ENCODE measurements around the gene ZSCAN22. TPM values are rescaled to one million over a fixed set of nuclear protein-coding genes. Genes with fewer than 3 reads are reported as not detected.

Gene ZSCAN22
- total and polyA plus RNA-seq, 2 of the 13 experiments (the other 11 are each of a cell fraction or from before 2014, with no cell fraction given) = 2.5 to 3.5 TPM

- ATAC-seq (peak; percentile 90), DNase-seq (ENCODE audit: low spot score) (peak; percentile 99), FAIRE-seq (peak; percentile 93)
- ChIA-PET POLR2A (interaction anchor here (0.5 to 3.7 kb wide), 8 partner anchors 18 to 198 kb away, joined by 3 to 33 read pairs (median 4); partner anchors contain the start of genes ZBTB45, ZNF274, ZNF497 and ZNF584), CTCF (ENCODE audit: low intra/inter-chr PET ratio, low total read pairs) (no interaction called here)
- TSS peak; percentile 81 for BruUV-seq (replicated peaks)
- H3K4me2 ChIP-seq (ENCODE audit: low read depth, low read length) = peak within 1 kb of the TSS; percentile 100
- in situ Hi-C loops (cut with HindIII; ENCODE audit: extremely low pct_ligation_motif_present, low pct_unique_long_range_greater_than_20kb) (no loop called here), intact Hi-C loops (cut with micrococcal nuclease; ENCODE audit: unreplicated experiment) (loop anchor here (2.0 kb wide), 1 partner anchor 18 kb away; the partner anchor contains the start of gene ZNF497)
- H3K36me3 ChIP-seq (replicated peaks in 1 of 2; ENCODE audit: control insufficient read depth in 1 of 2, insufficient read depth in 2 of 2, low read length in 2 of 2) = no peaks in the 10 kb centered on the region
- peaks cover 31% of the 10 kb centered on the region for H3K4me1 ChIP-seq (ENCODE audit: insufficient read depth, low read length)
- H3K4me3 ChIP-seq (replicated peaks in 1 of 3; ENCODE audit: insufficient read depth in 1 of 3, low read depth in 2 of 3, low read length in 3 of 3) = peak within 1 kb of the TSS; percentile 56 to 81 (median 74)
- no peaks in the 10 kb centered on the region for H3K27me3 ChIP-seq (ENCODE audit: control insufficient read depth in 1 of 2, insufficient read depth in 2 of 2, low read length in 2 of 2)
- H2AFZ ChIP-seq (ENCODE audit: low read length) = no peak within 1 kb of the TSS
- peak within 1 kb of the TSS; percentile 84 for H3K9ac ChIP-seq (ENCODE audit: insufficient read depth, low read depth, low read length)
- WGBS (ENCODE audit: low lambda C conversion rate) = 0% methylated on average over 24 of the region's 83 CpGs
- no peaks in the 10 kb centered on the region for H4K20me1 ChIP-seq (ENCODE audit: insufficient read depth, low read length)
- peak within 1 kb of the TSS; percentile 86 for H3K27ac ChIP-seq (ENCODE audit: extremely low read length, insufficient read depth, low read length)
- peaks cover 6% of the 10 kb centered on the region for H3K79me2 ChIP-seq (ENCODE audit: insufficient read depth, low read length)
- no peaks in the 10 kb centered on the region for H3K9me3 ChIP-seq (ENCODE audit: low read length)
- TF ChIP-seq KDM3A (CRISPR knock-in tag; IDR thresholded peaks at IDR 0.05; ENCODE audit: low read depth) (peak; percentile 92), HMG20A (CRISPR knock-in tag; IDR thresholded peaks at IDR 0.05; ENCODE audit: borderline replicate concordance) (no peak), ZNF710 (CRISPR knock-in tag; IDR thresholded peaks at IDR 0.05; ENCODE audit: borderline replicate concordance) (peak; percentile 87), SP4 (CRISPR knock-in tag; IDR thresholded peaks at IDR 0.05) (peak; percentile 82), ZBTB7B (CRISPR knock-in tag; IDR thresholded peaks at IDR 0.05) (peak; percentile 79), NFATC3 (CRISPR knock-in tag; IDR thresholded peaks at IDR 0.05) (no peak), ZBTB7A (CRISPR knock-in tag; IDR thresholded peaks at IDR 0.05) (peak; percentile 79), MED13 (CRISPR knock-in tag; IDR thresholded peaks at IDR 0.05) (peak; percentile 89), ZIK1 (CRISPR knock-in tag; IDR thresholded peaks at IDR 0.05; ENCODE audit: borderline replicate concordance, low read depth) (peak; percentile 94), RELA (CRISPR knock-in tag; IDR thresholded peaks at IDR 0.05) (0 out of 2 replicates have a peak, but pooled peaks have one; percentile 61), KDM2A (CRISPR knock-in tag; IDR thresholded peaks at IDR 0.05; ENCODE audit: borderline replicate concordance, low read depth) (peak; percentile 98), ZNF597 (CRISPR knock-in tag; IDR thresholded peaks at IDR 0.05) (no peak), MAFK (conservative IDR thresholded peaks at IDR 0.05 in 1 of 2, IDR thresholded peaks at IDR 0.05 in 1 of 2; ENCODE audit: low read length in 2 of 2) (no peak), ZBTB21 (CRISPR knock-in tag; IDR thresholded peaks at IDR 0.05) (0 out of 2 replicates have a peak, but pooled peaks have one; percentile 27), ZSCAN12 (CRISPR knock-in tag; IDR thresholded peaks at IDR 0.05) (peak; percentile 56; the same call in 1 of the 2 replicates), ZNF570 (CRISPR knock-in tag; IDR thresholded peaks at IDR 0.05; ENCODE audit: borderline replicate concordance) (0 out of 2 replicates have a peak, but pooled peaks have one; percentile 71), ZNF354B (CRISPR knock-in tag; IDR thresholded peaks at IDR 0.05) (no peak), ZNF75D (CRISPR knock-in tag; IDR thresholded peaks at IDR 0.05; ENCODE audit: borderline replicate concordance) (no peak), ZNF777 (CRISPR knock-in tag; IDR thresholded peaks at IDR 0.05) (peak; percentile 76), KLF11 (CRISPR knock-in tag; IDR thresholded peaks at IDR 0.05) (no peak; the same call in 1 of the 2 replicates), ZNF235 (CRISPR knock-in tag; IDR thresholded peaks at IDR 0.05; ENCODE audit: borderline replicate concordance) (no peak), AHR (CRISPR knock-in tag; IDR thresholded peaks at IDR 0.05) (peak; percentile 78; the same call in 1 of the 2 replicates), ASH2L (IDR thresholded peaks at IDR 0.05; ENCODE audit: insufficient read length, low read depth, low read length) (peak; percentile 95)
These were observed 54.1 kb downstream of the ZSCAN22 start, which contains the start of gene ZNF837 for GRCh38 chr19:58380662-58381459. ZNF837 (minus strand) TSS chr19:58381030; CDS start chr19:58369332, 11,698 bp downstream.
